PFSK-1 (cell line): ENCODE measurements around the gene GREB1.

Source experiments
- FOXP2 ChIP-seq: optimal IDR thresholded peaks from 2 replicates; pipeline ENCODE3; 2011; ENCODE audit warnings: borderline replicate concordance, control low read depth, inconsistent platforms; ENCODE audit not compliant: insufficient read depth; ENCODE audit errors: extremely low read length, extremely low read depth
- POLR2AphosphoS5 ChIP-seq: IDR thresholded peaks from 2 replicates; pipeline ENCODE4 v1.6.1; 2012; ENCODE audit warnings: low read depth, mild to moderate bottlenecking, control low read depth, low read length, moderate library complexity
- SIN3A ChIP-seq: IDR thresholded peaks from 2 replicates; pipeline ENCODE4 v1.6.1; 2012; ENCODE audit warnings: mild to moderate bottlenecking, low read length, moderate library complexity, borderline replicate concordance; ENCODE audit not compliant: insufficient read depth
- TAF1 ChIP-seq: IDR thresholded peaks from 2 replicates; pipeline ENCODE4 v1.6.1; 2012; ENCODE audit warnings: low read length, control low read depth, borderline replicate concordance; ENCODE audit not compliant: insufficient read depth
- TF ChIP-seq, protein P1 (sequence below), 2 experiments: IDR thresholded peaks; 2 replicates each; pipeline versions ENCODE4 v1.6.1 to v1.8.0; 2011 to 2012; ENCODE audit warnings: low read depth in 2 of 2, low read length in 2 of 2, control low read depth in 1 of 2, inconsistent platforms in 1 of 2, mild to moderate bottlenecking in 1 of 2, moderate library complexity in 1 of 2; ENCODE audit not compliant: insufficient read depth in 1 of 2

The GREB1 gene

GRCh38 chr2:11563784-11564666, 30.2 kb downstream of the GREB1 start:
- no peak for TF ChIP-seq POLR2AphosphoS5

DNA sequence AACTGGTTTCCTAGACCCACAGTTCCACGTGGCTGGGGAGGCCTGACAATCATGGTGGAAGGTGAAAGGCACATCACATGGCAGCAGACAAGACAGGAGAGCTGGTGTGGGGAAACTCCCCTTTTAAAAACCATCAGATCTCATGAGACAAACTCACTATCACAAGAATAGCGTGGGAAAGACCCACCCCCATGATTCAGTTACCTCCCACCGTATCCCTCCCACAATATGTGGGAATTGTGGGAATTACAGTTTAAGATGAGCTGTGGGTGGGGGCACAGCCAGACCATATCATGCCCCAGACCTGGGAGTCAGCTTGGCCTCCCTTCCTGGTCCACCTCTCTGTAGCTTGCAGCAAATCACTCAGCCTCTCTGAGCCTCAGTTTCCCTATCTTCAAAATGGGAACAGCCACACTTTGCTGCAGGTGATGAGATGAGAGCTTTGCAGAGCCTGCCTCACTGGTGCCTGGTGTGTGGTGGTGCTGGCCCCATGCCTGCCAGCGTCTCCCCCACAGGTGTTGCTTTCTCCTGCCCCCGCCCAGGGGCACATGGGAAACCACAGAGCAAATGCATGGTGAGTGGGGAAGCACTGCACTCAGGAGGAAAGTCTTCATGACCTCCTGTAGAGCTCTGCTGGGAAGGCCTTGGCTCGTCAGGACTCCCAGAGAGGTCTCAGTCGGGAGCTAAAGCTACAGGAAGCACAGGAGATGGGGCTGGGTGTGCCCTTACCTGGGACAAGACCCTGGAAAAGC, 31.1 kb downstream of the GREB1 start:
- TF ChIP-seq, protein P1, sequence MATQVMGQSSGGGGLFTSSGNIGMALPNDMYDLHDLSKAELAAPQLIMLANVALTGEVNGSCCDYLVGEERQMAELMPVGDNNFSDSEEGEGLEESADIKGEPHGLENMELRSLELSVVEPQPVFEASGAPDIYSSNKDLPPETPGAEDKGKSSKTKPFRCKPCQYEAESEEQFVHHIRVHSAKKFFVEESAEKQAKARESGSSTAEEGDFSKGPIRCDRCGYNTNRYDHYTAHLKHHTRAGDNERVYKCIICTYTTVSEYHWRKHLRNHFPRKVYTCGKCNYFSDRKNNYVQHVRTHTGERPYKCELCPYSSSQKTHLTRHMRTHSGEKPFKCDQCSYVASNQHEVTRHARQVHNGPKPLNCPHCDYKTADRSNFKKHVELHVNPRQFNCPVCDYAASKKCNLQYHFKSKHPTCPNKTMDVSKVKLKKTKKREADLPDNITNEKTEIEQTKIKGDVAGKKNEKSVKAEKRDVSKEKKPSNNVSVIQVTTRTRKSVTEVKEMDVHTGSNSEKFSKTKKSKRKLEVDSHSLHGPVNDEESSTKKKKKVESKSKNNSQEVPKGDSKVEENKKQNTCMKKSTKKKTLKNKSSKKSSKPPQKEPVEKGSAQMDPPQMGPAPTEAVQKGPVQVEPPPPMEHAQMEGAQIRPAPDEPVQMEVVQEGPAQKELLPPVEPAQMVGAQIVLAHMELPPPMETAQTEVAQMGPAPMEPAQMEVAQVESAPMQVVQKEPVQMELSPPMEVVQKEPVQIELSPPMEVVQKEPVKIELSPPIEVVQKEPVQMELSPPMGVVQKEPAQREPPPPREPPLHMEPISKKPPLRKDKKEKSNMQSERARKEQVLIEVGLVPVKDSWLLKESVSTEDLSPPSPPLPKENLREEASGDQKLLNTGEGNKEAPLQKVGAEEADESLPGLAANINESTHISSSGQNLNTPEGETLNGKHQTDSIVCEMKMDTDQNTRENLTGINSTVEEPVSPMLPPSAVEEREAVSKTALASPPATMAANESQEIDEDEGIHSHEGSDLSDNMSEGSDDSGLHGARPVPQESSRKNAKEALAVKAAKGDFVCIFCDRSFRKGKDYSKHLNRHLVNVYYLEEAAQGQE (IDR thresholded peaks at IDR 0.05; ENCODE audit: insufficient read depth in 1 of 2, low read depth in 2 of 2, low read length in 2 of 2) = no peak
- TF ChIP-seq SIN3A = no peak

DNA sequence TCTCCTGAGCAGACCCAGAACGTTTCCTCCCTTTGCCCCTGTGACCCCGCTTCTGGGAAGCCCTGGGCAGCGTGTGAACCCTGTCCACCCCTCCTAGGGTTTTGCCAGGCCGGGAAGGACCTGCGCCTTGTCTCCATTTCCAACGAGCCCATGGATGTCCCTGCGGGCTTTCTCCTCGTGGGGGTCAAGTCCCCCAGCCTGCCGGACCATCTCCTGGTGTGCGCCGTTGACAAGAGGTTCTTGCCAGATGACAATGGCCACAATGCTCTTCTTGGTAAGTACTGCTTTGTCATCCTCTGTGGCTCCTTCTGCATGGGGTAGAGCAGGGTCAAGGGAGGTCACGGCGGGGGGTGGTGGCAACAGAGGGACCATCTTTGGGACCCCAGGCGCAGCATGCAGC, 32.5 kb downstream of the GREB1 start:
- TF ChIP-seq, protein P1 (IDR thresholded peaks at IDR 0.05; ENCODE audit: insufficient read depth in 1 of 2, low read depth in 2 of 2, low read length in 2 of 2) = no peak
- TF ChIP-seq TAF1 (no peak), POLR2AphosphoS5 (no peak), FOXP2 (no peak), SIN3A (no peak)

DNA sequence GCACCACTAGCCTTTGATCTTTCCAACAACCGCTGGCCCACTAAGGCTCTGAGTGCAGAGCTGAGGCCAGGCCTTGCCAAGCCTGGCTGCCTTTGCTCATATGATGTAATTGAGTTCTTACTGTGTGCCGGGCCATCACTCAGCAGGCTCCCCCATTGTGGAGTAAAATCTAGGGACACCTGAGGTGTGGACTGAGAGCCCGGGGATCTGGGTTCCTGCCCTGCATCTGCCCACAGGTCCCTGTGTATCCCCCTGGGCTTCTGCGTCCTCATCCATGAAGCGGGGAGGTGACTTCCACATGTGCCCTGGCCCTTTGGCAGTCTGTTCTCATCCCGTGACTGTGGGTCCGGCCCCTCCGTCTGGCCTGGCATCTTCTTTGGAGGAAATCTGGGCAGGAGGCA, 33.8 kb downstream of the GREB1 start:
- TF ChIP-seq FOXP2 (no peak), TAF1 (no peak), POLR2AphosphoS5 (no peak), SIN3A (no peak)
- TF ChIP-seq, protein P1 (IDR thresholded peaks at IDR 0.05; ENCODE audit: insufficient read depth in 1 of 2, low read depth in 2 of 2, low read length in 2 of 2) = no peak

DNA sequence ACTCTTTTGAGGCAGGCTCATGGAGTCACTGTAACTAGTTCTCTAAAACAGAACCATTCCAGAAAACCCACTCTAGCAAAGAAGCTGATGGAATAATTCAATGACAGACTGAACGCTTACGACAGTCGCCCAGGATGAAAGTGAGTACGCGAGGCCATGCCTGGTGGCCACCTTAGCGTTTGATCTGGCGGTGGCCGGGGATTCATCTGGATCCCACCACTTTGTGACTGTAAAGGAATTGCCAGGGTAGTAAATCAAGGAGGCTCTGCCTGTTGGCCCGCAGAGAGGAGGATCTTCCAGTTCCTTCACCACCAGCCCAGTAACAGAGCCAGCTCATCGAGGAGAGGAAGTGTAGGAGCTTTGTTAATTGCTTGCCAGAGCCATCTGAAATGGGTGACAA, 34.6 kb downstream of the GREB1 start:
- TF ChIP-seq FOXP2 (no peak), POLR2AphosphoS5 (no peak), SIN3A (no peak), TAF1 (no peak)
- TF ChIP-seq, protein P1 (IDR thresholded peaks at IDR 0.05; ENCODE audit: insufficient read depth in 1 of 2, low read depth in 2 of 2, low read length in 2 of 2) = no peak
